Stimulated activated naive CD4-positive, alpha-beta T cell treated with Interleukin-2 at 50 U/mL for 16 hours (primary cell): ENCODE data around the gene REEP5.
"Not testable (repeated sequence)": the region's sequence is repeated elsewhere in the genome, so short reads cannot be mapped to it uniquely, and the experiment has no call there.

Experiments
- DNase-seq: peaks from one replicate; lab custom pipeline; 2025; lab: John Stamatoyannopoulos, UW

Gene REEP5

GRCh38 chr5:112921833-112922817 lies at the start of gene REEP5:
Gene REEP5 (minus strand): TSS chr5:112922227. CDS start chr5:112922190, 37 bp downstream.
- peak; percentile 84 for DNase-seq

- DNase-seq: no peak
Measured at GRCh38 chr5:112971276-112971675, 49.2 kb upstream of the REEP5 start.

GRCh38 chr5:112968411-112969106 lies 46.5 kb upstream of the REEP5 start:
- no peak for DNase-seq

GRCh38 chr5:112967520-112968083 lies 45.6 kb upstream of the REEP5 start:
- DNase-seq: no peak

- no peak for DNase-seq
Measured at GRCh38 chr5:112965733-112966306, 43.8 kb upstream of the REEP5 start.

- DNase-seq: not testable (repeated sequence)
Measured at GRCh38 chr5:112963374-112963733, 41.3 kb upstream of the REEP5 start.

GRCh38 chr5:112960863-112961504 lies 39.0 kb upstream of the REEP5 start:
- DNase-seq: no peak

GRCh38 chr5:112960315-112960714 lies 38.3 kb upstream of the REEP5 start:
- no peak for DNase-seq

- not testable (repeated sequence) for DNase-seq
Measured at GRCh38 chr5:112959872-112960271, 37.8 kb upstream of the REEP5 start.

GRCh38 chr5:112958093-112959088 lies 36.4 kb upstream of the REEP5 start:
- DNase-seq: no peak

- no peak for DNase-seq
Measured at GRCh38 chr5:112957036-112957808, 35.2 kb upstream of the REEP5 start.

GRCh38 chr5:112956606-112957005 lies 34.6 kb upstream of the REEP5 start:
- no peak for DNase-seq

GRCh38 chr5:112951124-112951702 lies 29.2 kb upstream of the REEP5 start:
- peak; percentile 25 for DNase-seq

- DNase-seq: no peak
Measured at GRCh38 chr5:112948458-112948857, 26.4 kb upstream of the REEP5 start.

GRCh38 chr5:112940670-112941069 lies 18.6 kb upstream of the REEP5 start:
- DNase-seq: no peak

- no peak for DNase-seq
Measured at GRCh38 chr5:112938286-112938685, 16.3 kb upstream of the REEP5 start.

- no peak for DNase-seq
Measured at GRCh38 chr5:112935675-112936074, 13.6 kb upstream of the REEP5 start.

GRCh38 chr5:112934366-112934663 lies 12.3 kb upstream of the REEP5 start:
- DNase-seq: no peak

GRCh38 chr5:112933651-112934365 lies 11.8 kb upstream of the REEP5 start:
- DNase-seq: no peak
